Ovary (tissue), 3 donors: ENCODE results near the gene RBM20.

Experiments used
- CTCF ChIP-seq, 3 donors: fragments of 450-650 bp in 2 of 3; fragments of 200-600 bp in 1 of 3; IDR thresholded peaks; one replicate each; pipeline versions ENCODE4 v1.5.1 to v1.8.0; 2016 to 2022; ENCODE audit warnings: antibody characterized with exemption in 3 of 3, mild to moderate bottlenecking in 1 of 3
- POLR2A ChIP-seq: fragments of 450-650 bp; IDR thresholded peaks from one replicate; pipeline ENCODE4 v1.6.1; 2017; ENCODE audit warnings: antibody characterized with exemption, mild to moderate bottlenecking, moderate library complexity
- donor health status: DM: no; HTN: no; CAD: no.

DNA sequence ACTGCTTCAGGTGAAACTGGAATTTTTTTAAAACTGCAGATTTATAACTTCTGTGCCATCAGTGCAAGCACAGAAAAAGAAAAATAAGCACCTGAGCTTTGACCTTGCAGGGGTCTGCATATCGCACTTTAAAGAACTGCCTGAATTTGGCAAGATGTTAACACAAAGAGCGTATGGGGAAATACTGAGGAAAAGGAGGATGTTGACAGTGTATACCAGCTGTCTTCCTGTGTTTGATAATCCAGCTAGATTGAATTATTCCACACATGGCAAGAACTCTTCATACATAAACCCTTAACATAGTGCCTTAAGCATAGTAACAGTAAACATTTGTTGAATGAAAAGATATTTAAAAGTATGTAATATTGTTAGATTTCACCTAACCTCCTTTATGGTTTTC lies 46.7 kb upstream of the RBM20 start:
- TF ChIP-seq POLR2A (no peak), CTCF (IDR thresholded peaks at IDR 0.05) (no peak)
